GM19328 (cell line): ENCODE measurements around the gene FAIM2.
"Not testable (repeated sequence)": the region's sequence is repeated elsewhere in the genome, so short reads cannot be mapped to it uniquely, and the experiment has no call there.

Experiments used
- ATAC-seq: cut with Tn5 transposase; IDR thresholded peaks from one replicate; pipeline ENCODE4 v1.9.1; 2021; ENCODE audit warnings: mild to moderate bottlenecking, moderate library complexity; ENCODE audit not compliant: unreplicated experiment

The FAIM2 gene

DNA sequence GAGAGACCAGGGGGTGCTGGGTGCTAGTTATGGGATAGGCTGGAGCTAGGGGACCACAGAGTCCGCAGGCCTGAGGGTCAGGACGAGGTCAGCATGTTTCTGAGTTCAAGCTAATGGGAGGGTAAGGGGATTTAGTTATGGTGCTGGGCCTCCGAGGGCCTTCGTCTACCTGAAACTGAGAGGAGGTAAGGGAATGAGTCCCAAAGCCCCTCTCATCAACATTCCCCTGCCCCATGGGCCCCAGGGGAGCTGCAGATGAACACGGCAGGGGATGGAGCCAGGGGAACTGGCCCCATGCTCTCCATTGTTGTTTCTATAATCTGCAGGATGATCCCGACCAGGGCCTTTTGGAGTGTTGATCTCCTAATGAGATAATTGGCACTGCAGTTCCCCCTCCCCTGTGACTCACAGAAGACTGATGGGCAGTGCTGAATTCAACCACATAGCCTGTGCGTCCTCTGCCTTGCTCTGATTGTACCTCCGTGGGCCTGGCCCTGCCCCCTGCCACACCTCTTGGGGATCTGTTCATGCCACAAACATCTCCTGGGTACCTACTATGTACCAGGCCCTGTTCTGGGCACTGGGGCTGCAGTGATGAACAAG lies 21.4 kb downstream of the FAIM2 start:
- no peak for ATAC-seq

GRCh38 chr12:49881415-49882247 lies 22.1 kb downstream of the FAIM2 start:
- no peak for ATAC-seq

DNA sequence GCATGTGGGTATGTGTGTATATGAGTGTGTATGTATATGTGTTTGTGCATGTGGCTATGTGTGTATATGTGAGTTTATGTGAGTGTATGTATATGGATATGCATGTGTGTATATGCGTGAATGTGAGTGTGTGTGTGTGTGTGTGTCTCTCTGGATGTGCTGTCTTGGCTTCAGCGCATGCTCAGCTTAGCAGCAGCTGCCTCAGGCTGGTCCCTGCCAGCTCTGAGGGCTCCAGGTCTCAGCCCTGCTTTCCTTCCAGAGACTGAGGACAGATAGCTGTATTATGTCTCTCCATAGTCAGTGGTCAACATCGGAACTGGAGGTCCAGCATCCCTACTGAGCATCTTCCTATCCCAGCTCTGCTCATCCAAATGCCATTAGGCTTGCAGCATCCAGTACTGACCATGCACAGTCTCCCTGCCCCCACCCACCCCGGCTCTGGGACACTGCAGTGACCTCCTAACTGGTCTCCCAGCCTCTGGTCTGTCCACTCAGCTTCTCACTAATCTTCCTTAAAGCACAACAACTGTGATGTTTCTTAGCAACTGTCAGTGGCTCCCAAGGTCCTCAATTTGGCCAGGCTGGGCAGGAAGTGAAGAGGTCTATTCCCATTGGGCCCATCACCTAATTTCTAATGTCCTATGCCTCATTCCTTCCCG lies 22.8 kb downstream of the FAIM2 start:
- no peak for ATAC-seq

- not testable (repeated sequence) for ATAC-seq
These were observed 24.6 kb downstream of the FAIM2 start for GRCh38 chr12:49879065-49879464.

GRCh38 chr12:49878021-49878420 lies 25.7 kb downstream of the FAIM2 start:
- ATAC-seq = no peak

DNA sequence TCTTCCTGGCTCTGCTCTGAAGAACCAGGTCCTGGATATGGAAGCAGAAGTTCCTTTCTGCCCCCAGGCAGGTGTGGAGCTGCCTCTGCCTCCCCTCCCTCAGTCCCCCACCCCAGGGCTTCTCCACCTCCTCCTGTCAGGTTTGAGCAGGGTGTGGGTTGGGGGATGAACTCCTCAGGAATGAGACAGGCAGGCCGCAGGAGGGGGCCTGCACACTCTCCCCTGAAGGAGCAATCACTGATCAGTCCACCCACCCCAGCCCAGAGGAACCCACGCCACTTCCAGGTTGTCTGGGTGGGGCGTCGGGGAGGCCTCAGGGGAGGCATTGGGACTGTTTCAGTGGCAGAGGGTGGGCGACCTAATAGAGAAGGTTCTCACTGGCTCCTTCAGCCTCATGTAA lies 26.6 kb downstream of the FAIM2 start:
- ATAC-seq = no peak

- ATAC-seq = no peak
These were observed 27.6 kb downstream of the FAIM2 start for GRCh38 chr12:49876070-49876469.

- ATAC-seq = no peak
These were observed 28.5 kb downstream of the FAIM2 start for GRCh38 chr12:49875115-49875720.

DNA sequence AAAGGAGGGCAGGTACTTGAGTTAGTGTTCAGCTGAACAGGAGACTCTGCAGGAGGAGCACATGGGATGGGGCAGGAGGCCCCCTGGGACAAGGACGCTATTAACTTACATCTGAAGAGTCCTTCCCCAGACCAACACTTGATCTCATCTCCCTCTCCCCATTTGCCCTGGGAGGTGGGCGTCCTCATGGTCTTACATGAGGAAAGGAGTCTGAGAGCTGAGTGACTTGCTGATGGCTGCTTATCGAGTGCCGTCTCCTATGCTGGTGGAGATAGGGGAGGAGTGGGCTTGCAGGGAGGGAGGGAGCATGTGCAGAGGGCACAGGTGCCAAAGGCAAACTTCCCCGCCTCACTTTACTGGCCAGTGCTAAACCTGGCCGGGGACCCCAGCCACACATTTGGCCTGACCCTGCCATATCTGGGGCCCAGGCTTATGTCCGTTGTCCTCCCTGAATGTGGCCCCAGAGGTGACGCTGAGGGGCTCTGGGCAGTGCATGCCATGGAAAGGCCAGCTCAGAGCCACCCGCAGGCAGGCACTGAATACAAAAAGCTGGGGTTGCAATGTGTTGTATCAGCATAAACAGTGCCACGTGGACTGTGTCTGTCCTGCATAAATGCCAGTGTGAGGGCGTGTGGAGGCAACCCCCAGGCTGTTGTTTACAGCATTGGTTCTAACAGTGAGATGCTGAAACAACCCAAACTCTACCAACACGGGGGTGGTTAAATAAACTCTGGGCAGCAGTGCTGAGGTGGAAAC lies 29.4 kb downstream of the FAIM2 start:
- no peak for ATAC-seq

- ATAC-seq = no peak
These were observed 30.3 kb downstream of the FAIM2 start for GRCh38 chr12:49873361-49873934.

- ATAC-seq = no peak
These were observed 30.9 kb downstream of the FAIM2 start for GRCh38 chr12:49872781-49873181.

GRCh38 chr12:49872381-49872780 lies 31.3 kb downstream of the FAIM2 start:
- no peak for ATAC-seq

GRCh38 chr12:49871811-49872251 lies 31.9 kb downstream of the FAIM2 start:
- ATAC-seq = not testable (repeated sequence)

DNA sequence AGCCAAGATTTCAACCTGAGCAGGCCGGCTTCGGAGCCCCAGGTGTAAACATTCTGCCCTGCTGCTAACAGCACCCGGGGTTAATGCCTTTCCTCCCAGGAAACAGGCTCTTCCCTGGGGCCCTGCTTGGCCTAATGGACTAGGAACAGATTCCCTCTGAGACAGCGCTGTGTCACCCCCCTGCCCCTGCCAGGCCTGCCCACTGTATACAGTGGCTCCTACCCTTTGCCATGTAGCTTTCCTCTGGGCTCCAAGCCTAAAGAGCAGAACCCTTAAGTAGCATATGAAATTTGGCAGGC lies 32.5 kb downstream of the FAIM2 start:
- ATAC-seq = no peak

DNA sequence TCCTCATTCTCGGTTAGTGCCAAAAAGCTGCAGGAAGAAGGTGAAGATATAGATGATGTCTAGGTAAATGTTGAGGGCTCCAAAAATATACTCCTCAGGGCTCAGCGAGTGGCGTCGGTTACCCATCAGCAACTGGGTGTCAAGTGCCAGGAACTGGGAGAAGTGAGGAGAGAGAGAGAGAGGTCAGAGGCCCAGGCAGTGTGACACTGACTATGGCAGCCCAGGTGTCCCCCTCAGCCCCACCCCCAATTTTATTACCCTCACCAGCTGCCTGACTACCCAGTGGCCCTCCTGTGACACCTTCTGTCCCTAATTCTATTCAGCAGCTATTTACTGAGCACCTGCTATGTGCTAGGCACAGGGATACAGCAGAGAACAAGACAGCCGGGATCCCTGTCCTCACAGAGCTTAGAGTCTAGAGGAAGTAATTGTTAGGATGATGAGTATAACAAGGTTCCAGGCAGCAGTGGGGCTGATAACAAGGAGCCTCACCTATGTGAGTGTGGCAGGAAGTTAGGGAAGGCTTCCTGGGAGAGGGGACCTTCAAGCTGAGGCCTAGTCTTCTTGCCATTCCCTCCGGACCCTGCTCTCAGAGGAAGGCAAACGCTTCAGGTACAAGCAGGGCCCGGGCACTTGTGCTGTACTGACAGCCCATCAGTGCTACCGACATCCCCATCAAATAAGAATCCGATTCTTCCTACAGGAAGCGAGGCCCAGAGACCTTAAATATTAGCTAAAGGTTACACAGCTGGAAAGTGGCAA lies 33.0 kb downstream of the FAIM2 start:
- no peak for ATAC-seq

DNA sequence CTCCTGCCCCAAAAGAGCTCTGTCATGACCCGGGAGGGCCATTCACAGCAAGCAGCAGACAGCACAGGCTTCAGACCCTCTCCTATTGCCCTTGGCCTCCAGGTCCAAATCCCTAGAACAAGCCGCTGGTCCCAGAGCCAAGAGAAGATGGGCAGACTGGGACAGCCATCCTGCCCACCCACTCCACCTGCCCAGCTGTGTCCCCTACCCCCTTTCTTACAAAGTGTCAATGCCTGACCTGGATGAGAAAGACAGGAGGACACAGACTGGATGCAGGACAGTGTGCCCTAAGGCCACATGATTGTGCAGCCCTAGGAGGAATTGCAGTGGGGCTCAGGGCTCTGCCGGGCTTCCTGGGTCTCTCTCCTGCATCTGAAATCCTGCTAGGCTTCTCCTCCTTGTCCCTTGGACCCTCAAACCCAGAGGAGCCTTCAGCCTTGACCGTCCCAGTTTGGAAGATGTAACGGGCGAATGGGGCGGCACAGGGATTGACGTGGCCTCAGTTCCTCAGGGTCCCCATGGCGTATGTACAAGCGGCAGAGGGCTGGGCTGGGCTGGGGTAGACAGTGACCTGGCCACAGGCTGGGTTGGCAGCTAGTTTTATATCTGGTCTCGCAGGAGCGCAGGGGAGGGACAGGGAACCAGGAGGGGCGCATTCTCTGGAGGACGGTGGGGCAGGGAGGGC lies 33.7 kb downstream of the FAIM2 start:
- no peak for ATAC-seq

DNA sequence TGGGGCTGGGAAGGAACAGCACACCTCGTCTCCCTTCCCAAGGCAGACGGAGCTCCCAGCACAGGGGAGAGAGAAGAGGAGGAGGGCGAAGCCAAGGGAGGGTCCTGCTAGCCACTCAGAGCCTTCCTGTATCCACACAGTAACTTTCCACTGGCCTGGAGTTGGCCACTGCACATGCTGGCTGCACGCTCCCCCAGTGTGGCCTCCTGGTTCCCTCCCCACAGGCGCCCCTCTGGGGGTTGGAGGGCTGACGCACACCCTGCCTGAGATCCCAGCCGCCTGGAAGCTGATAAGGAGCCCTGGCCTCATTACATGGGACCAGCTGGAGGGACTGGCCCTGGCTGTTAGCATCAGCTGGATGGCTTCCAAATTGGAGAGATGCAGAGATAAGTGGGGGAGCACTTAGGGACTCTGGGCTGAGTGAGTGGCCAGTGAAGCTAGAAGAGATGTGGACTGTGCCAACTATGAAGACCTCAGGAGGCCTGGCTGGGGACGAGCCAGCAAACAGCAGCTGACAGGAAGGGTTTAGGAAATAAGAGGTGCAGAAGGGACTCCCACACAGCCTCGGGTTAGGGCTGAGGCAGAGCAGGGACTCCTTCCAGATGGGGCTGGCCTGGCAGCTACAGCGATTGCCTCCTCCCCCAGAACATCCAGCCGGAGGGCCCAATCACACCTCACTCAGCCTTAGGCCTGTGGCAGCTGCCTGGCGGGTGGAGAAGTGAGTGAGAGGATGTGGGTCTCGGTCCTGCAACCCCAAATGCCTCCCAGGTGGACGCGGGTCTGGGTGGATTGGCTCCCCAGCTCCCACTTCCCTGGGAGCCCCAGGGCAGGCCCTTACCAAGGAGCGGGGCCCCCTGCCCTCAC lies 34.5 kb downstream of the FAIM2 start:
- no peak for ATAC-seq

- ATAC-seq = no peak
These were observed 35.3 kb downstream of the FAIM2 start for GRCh38 chr12:49868449-49868848.
